Activated CD4-positive, alpha-beta T cell treated with anti-CD3 and anti-CD28 coated beads, Interleukin-2, amount 10 ng/mL, durations not matched to agents 24 days and 14 days (primary cell): ENCODE measurements around the gene MYO9A. TPM values are rescaled to one million over a fixed set of nuclear protein-coding genes. Genes with fewer than 3 reads are reported as not detected.
"Not testable (repeated sequence)": the region's sequence is repeated elsewhere in the genome, so short reads cannot be mapped to it uniquely, and the experiment has no call there.

Experiments used
- DNase-seq: peaks from one replicate; pipeline ENCODE4 v3.0.0; 2022
- H3K27ac Mint-ChIP-seq: one replicate; pipeline ENCODE4 v1.8.0; 2022; ENCODE audit warnings: mild to moderate bottlenecking, mixed read lengths
- H3K27me3 Mint-ChIP-seq: one replicate; pipeline ENCODE4 v1.8.0; 2022; ENCODE audit warnings: mixed read lengths
- H3K36me3 Mint-ChIP-seq: one replicate; pipeline ENCODE4 v1.8.0; 2022; ENCODE audit warnings: low read depth, mild to moderate bottlenecking, mixed read lengths
- H3K4me1 Mint-ChIP-seq: one replicate; pipeline ENCODE4 v1.8.0; 2021; ENCODE audit warnings: mixed read lengths
- H3K4me3 Mint-ChIP-seq: one replicate; pipeline ENCODE4 v1.8.0; 2022; ENCODE audit warnings: mild to moderate bottlenecking, moderate library complexity, mixed read lengths
- H3K9me3 Mint-ChIP-seq: one replicate; pipeline ENCODE4 v1.8.0; 2021; ENCODE audit warnings: mixed read lengths
- intact Hi-C: fragments of 100-400 bp; cut with micrococcal nuclease; formaldehyde crosslinking; loops from one replicate; pipeline ENCODE4 v1.15.1; 2023
- total RNA-seq: library from RNA; stranded (reverse); gene quantifications from 2 replicates; pipeline ENCODE4 v1.2.3, GENCODE V29; 2022

MYO9A gene
- total RNA-seq, 1 donor from 2014 or later: 19.4 TPM

GRCh38 chr15:72092691-72093090 lies 25.3 kb downstream of the MYO9A start:
- H3K27ac Mint-ChIP-seq: no peak overlapping the region
- no peaks in the 10 kb centered on the region for H3K27me3 Mint-ChIP-seq
- no peak overlapping the region for H3K4me3 Mint-ChIP-seq
- DNase-seq: no peak
- H3K36me3 Mint-ChIP-seq: peaks cover 3% of the 10 kb centered on the region
- intact Hi-C loops: no loop called here
- no peaks in the 10 kb centered on the region for H3K4me1 Mint-ChIP-seq
- peaks cover 3% of the 10 kb centered on the region for H3K9me3 Mint-ChIP-seq

GRCh38 chr15:72092006-72092405 lies 25.9 kb downstream of the MYO9A start:
- Mint-ChIP-seq H3K4me3 (no peak overlapping the region), H3K27ac (no peak overlapping the region), H3K36me3 (peaks cover 6% of the 10 kb centered on the region), H3K9me3 (peaks cover 6% of the 10 kb centered on the region), H3K27me3 (no peaks in the 10 kb centered on the region), H3K4me1 (no peaks in the 10 kb centered on the region)
- intact Hi-C loops: no loop called here
- no peak for DNase-seq

GRCh38 chr15:72086920-72087648 lies 30.9 kb downstream of the MYO9A start:
- no peak for DNase-seq
- intact Hi-C loops: no loop called here
- H3K36me3 Mint-ChIP-seq: peaks cover 6% of the 10 kb centered on the region
- no peak overlapping the region for H3K4me3 Mint-ChIP-seq
- H3K4me1 Mint-ChIP-seq: no peaks in the 10 kb centered on the region
- peaks cover 2% of the 10 kb centered on the region for H3K27me3 Mint-ChIP-seq
- peaks cover 16% of the 10 kb centered on the region for H3K9me3 Mint-ChIP-seq
- H3K27ac Mint-ChIP-seq: no peak overlapping the region

GRCh38 chr15:72086010-72086697 lies 31.8 kb downstream of the MYO9A start:
- H3K36me3 Mint-ChIP-seq: peaks cover 4% of the 10 kb centered on the region
- intact Hi-C loops: no loop called here
- peaks cover 2% of the 10 kb centered on the region for H3K27me3 Mint-ChIP-seq
- no peak overlapping the region for H3K4me3 Mint-ChIP-seq
- H3K27ac Mint-ChIP-seq: no peak overlapping the region
- no peaks in the 10 kb centered on the region for H3K4me1 Mint-ChIP-seq
- DNase-seq: no peak
- H3K9me3 Mint-ChIP-seq: peaks cover 17% of the 10 kb centered on the region

- Mint-ChIP-seq H3K36me3 (no peaks in the 10 kb centered on the region), H3K27ac (no peak overlapping the region), H3K4me1 (peaks cover 4% of the 10 kb centered on the region), H3K27me3 (peaks cover 2% of the 10 kb centered on the region), H3K9me3 (peaks cover 11% of the 10 kb centered on the region), H3K4me3 (no peak overlapping the region)
- no peak for DNase-seq
- intact Hi-C loops: no loop called here
Observed at GRCh38 chr15:72082176-72082575, 35.8 kb downstream of the MYO9A start.

- H3K4me3 Mint-ChIP-seq: no peak overlapping the region
- no peaks in the 10 kb centered on the region for H3K36me3 Mint-ChIP-seq
- peaks cover 2% of the 10 kb centered on the region for H3K27me3 Mint-ChIP-seq
- peaks cover 4% of the 10 kb centered on the region for H3K4me1 Mint-ChIP-seq
- H3K9me3 Mint-ChIP-seq: peaks cover 11% of the 10 kb centered on the region
- no peak overlapping the region for H3K27ac Mint-ChIP-seq
- no peak for DNase-seq
- intact Hi-C loops: no loop called here
Observed at GRCh38 chr15:72078887-72079286, 39.1 kb downstream of the MYO9A start.

GRCh38 chr15:72077950-72078349 lies 40.0 kb downstream of the MYO9A start:
- intact Hi-C loops: no loop called here

GRCh38 chr15:72074335-72075060 lies 43.5 kb downstream of the MYO9A start:
- H3K9me3 Mint-ChIP-seq: no peaks in the 10 kb centered on the region
- H3K36me3 Mint-ChIP-seq: no peaks in the 10 kb centered on the region
- H3K27ac Mint-ChIP-seq: no peak overlapping the region
- intact Hi-C loops: no loop called here
- no peak for DNase-seq
- H3K4me3 Mint-ChIP-seq: no peak overlapping the region
- H3K27me3 Mint-ChIP-seq: no peaks in the 10 kb centered on the region
- H3K4me1 Mint-ChIP-seq: peaks cover 4% of the 10 kb centered on the region

More at GRCh38 chr15:72077950-72078349, 40.0 kb downstream of the MYO9A start:
- Mint-ChIP-seq H3K4me1 (peaks cover 4% of the 10 kb centered on the region), H3K4me3 (no peak overlapping the region), H3K27ac (no peak overlapping the region), H3K27me3 (peaks cover 2% of the 10 kb centered on the region), H3K36me3 (no peaks in the 10 kb centered on the region), H3K9me3 (peaks cover 6% of the 10 kb centered on the region)
- DNase-seq: no peak

- intact Hi-C loops, H3K4me3 Mint-ChIP-seq, H3K27ac Mint-ChIP-seq, H3K27me3 Mint-ChIP-seq, H3K4me1 Mint-ChIP-seq, H3K36me3 Mint-ChIP-seq, H3K9me3 Mint-ChIP-seq, DNase-seq: not testable (repeated sequence)
Observed at GRCh38 chr15:72071448-72071825, 46.5 kb downstream of the MYO9A start.

- H3K27ac Mint-ChIP-seq: no peak overlapping the region
- no peaks in the 10 kb centered on the region for H3K9me3 Mint-ChIP-seq
- H3K4me1 Mint-ChIP-seq: no peaks in the 10 kb centered on the region
- H3K36me3 Mint-ChIP-seq: no peaks in the 10 kb centered on the region
- no peak overlapping the region for H3K4me3 Mint-ChIP-seq
- no peak for DNase-seq
- no peaks in the 10 kb centered on the region for H3K27me3 Mint-ChIP-seq
- intact Hi-C loops: no loop called here
Observed at GRCh38 chr15:72070817-72071447, 47.0 kb downstream of the MYO9A start.

GRCh38 chr15:72068856-72069255 lies 49.1 kb downstream of the MYO9A start:
- DNase-seq: no peak
- intact Hi-C loops: no loop called here
- H3K27me3 Mint-ChIP-seq: no peaks in the 10 kb centered on the region
- H3K4me1 Mint-ChIP-seq: no peaks in the 10 kb centered on the region
- no peak overlapping the region for H3K27ac Mint-ChIP-seq
- H3K9me3 Mint-ChIP-seq: peaks cover 4% of the 10 kb centered on the region
- H3K36me3 Mint-ChIP-seq: no peaks in the 10 kb centered on the region
- no peak overlapping the region for H3K4me3 Mint-ChIP-seq

- H3K4me3 Mint-ChIP-seq: no peak overlapping the region
- no peaks in the 10 kb centered on the region for H3K4me1 Mint-ChIP-seq
- no peaks in the 10 kb centered on the region for H3K36me3 Mint-ChIP-seq
- peaks cover 4% of the 10 kb centered on the region for H3K9me3 Mint-ChIP-seq
- H3K27me3 Mint-ChIP-seq: no peaks in the 10 kb centered on the region
- intact Hi-C loops: no loop called here
- DNase-seq: no peak
- H3K27ac Mint-ChIP-seq: no peak overlapping the region
Observed at GRCh38 chr15:72065801-72066200, 52.1 kb downstream of the MYO9A start.

GRCh38 chr15:72063186-72063585 lies 54.8 kb downstream of the MYO9A start:
- no peak for DNase-seq
- Mint-ChIP-seq H3K36me3 (no peaks in the 10 kb centered on the region), H3K27ac (no peak overlapping the region), H3K4me3 (no peak overlapping the region), H3K27me3 (no peaks in the 10 kb centered on the region), H3K9me3 (peaks cover 4% of the 10 kb centered on the region), H3K4me1 (no peaks in the 10 kb centered on the region)
- intact Hi-C loops: no loop called here

- no peak for DNase-seq
- Mint-ChIP-seq H3K4me1 (peaks cover 5% of the 10 kb centered on the region), H3K36me3 (no peaks in the 10 kb centered on the region), H3K4me3 (no peak overlapping the region), H3K9me3 (peaks cover 4% of the 10 kb centered on the region), H3K27ac (no peak overlapping the region), H3K27me3 (no peaks in the 10 kb centered on the region)
- intact Hi-C loops: no loop called here
Observed at GRCh38 chr15:72062319-72062718, 55.6 kb downstream of the MYO9A start.
